Cardiac fibroblast (primary cell): Measurements from ENCODE around the gene CHCHD10.
A peak's percentile ranks its signal among the peaks of the same experiment; 100 is the strongest.
"Not testable (repeated sequence)": the region's sequence is repeated elsewhere in the genome, so short reads cannot be mapped to it uniquely, and the experiment has no call there.

ENCODE experiments used
- DNase-seq, 2 donors: peaks; one replicate each; pipeline versions ENCODE4 v3.0.0 to v3.0.0-alpha.2; 2010; ENCODE audit warnings: low read depth in 2 of 2
- H3K4me3 ChIP-seq, 2 donors: replicated peaks in 1 of 2; 1 replicate in 1 of 2; 2 replicates in 1 of 2; pipeline ENCODE4 v1.5.1; 2011; ENCODE audit warnings: low read depth in 2 of 2, low read length in 2 of 2, mild to moderate bottlenecking in 2 of 2, moderate library complexity in 1 of 2
- CTCF ChIP-seq: IDR thresholded peaks from one replicate; pipeline ENCODE4 v1.5.1; 2011; ENCODE audit warnings: low read depth, mild to moderate bottlenecking, low read length, inconsistent platforms

CHCHD10 gene

GRCh38 chr22:23743303-23743705 is 24.5 kb downstream of the CHCHD10 start:
- DNase-seq, result peak in 1 of 2 donors; percentile 67
- TF ChIP-seq CTCF, result no peak
- no peak overlapping the region for H3K4me3 ChIP-seq

GRCh38 chr22:23742505-23743264 is 25.1 kb downstream of the CHCHD10 start:
- no peak for TF ChIP-seq CTCF
- H3K4me3 ChIP-seq, result no peak overlapping the region
- DNase-seq, result peak in 1 of 2 donors; percentile 43

GRCh38 chr22:23737696-23738095 is 30.1 kb downstream of the CHCHD10 start:
- no peak overlapping the region for H3K4me3 ChIP-seq
- TF ChIP-seq CTCF, result no peak
- no peak for DNase-seq

- not testable (repeated sequence) for H3K4me3 ChIP-seq, DNase-seq
Observed at GRCh38 chr22:23728108-23728507, 39.7 kb downstream of the CHCHD10 start.

- TF ChIP-seq CTCF, result no peak
- no peak for DNase-seq
- no peak overlapping the region for H3K4me3 ChIP-seq
Observed at GRCh38 chr22:23722724-23723123, 45.0 kb downstream of the CHCHD10 start.

GRCh38 chr22:23722160-23722559 is 45.6 kb downstream of the CHCHD10 start:
- no peak for TF ChIP-seq CTCF
- DNase-seq, result no peak

GRCh38 chr22:23720855-23721254 is 46.9 kb downstream of the CHCHD10 start:
- TF ChIP-seq CTCF, result no peak
- no peak overlapping the region for H3K4me3 ChIP-seq
- no peak for DNase-seq

More at GRCh38 chr22:23722160-23722559, 45.6 kb downstream of the CHCHD10 start:
- H3K4me3 ChIP-seq, result no peak overlapping the region
